NB4 (cell line): ENCODE measurements around the gene SLC27A1.

Experiments
- DNase-seq: peaks from one replicate; pipeline ENCODE4 v3.0.0; 2010; ENCODE audit warnings: low read depth
- H3K4me3 ChIP-seq: one replicate; pipeline ENCODE4 v1.5.1; 2011; ENCODE audit warnings: mild to moderate bottlenecking, low read depth, low read length, moderate library complexity
- CTCF ChIP-seq: IDR thresholded peaks from one replicate; pipeline ENCODE4 v1.5.1; 2012; ENCODE audit warnings: low read depth, low read length
- MAX ChIP-seq: IDR thresholded peaks from 2 replicates; pipeline ENCODE4 v1.6.1; 2011; ENCODE audit warnings: low read depth, low read length
- MYC ChIP-seq: IDR thresholded peaks from 2 replicates; pipeline ENCODE4 v1.6.1; 2011; ENCODE audit warnings: low read depth, low read length
- POLR2A ChIP-seq: IDR thresholded peaks from 2 replicates; pipeline ENCODE4 v1.6.1; 2011; ENCODE audit warnings: mild to moderate bottlenecking; ENCODE audit not compliant: insufficient read length; ENCODE audit errors: extremely low read depth

The SLC27A1 gene

GRCh38 chr19:17489392-17490030, 19.2 kb downstream of the SLC27A1 start:
- H3K4me3 ChIP-seq = no peak overlapping the region
- TF ChIP-seq CTCF (no peak), POLR2A (no peak), MAX (no peak), MYC (no peak)

GRCh38 chr19:17490411-17490810, 20.1 kb downstream of the SLC27A1 start:
- no peak overlapping the region for H3K4me3 ChIP-seq
- TF ChIP-seq CTCF = no peak
- TF ChIP-seq POLR2A = no peak
- no peak for TF ChIP-seq MYC
- TF ChIP-seq MAX = no peak
- no peak for DNase-seq

More at GRCh38 chr19:17489392-17490030, 19.2 kb downstream of the SLC27A1 start:
- no peak for DNase-seq

- DNase-seq = no peak
- no peak for TF ChIP-seq MAX
- no peak for TF ChIP-seq CTCF
- no peak for TF ChIP-seq MYC
- TF ChIP-seq POLR2A = no peak
These were observed 21.0 kb downstream of the SLC27A1 start for GRCh38 chr19:17491287-17491686.

GRCh38 chr19:17495639-17496296, 25.4 kb downstream of the SLC27A1 start:
- DNase-seq = no peak
- TF ChIP-seq MAX (no peak), POLR2A (no peak), CTCF (no peak), MYC (no peak)
- no peak overlapping the region for H3K4me3 ChIP-seq

More at GRCh38 chr19:17491287-17491686, 21.0 kb downstream of the SLC27A1 start:
- no peak overlapping the region for H3K4me3 ChIP-seq

- TF ChIP-seq MYC (no peak), POLR2A (no peak), CTCF (peak; percentile 99), MAX (peak; percentile 64; the same call in 1 of the 2 replicates)
- DNase-seq = peak; percentile 87
- H3K4me3 ChIP-seq = no peak overlapping the region
These were observed 26.1 kb downstream of the SLC27A1 start for GRCh38 chr19:17496337-17496997.
